ENCODE results near the gene PPA1. TPM values are rescaled to one million over a fixed set of nuclear protein-coding genes. Genes with fewer than 3 reads are reported as not detected.

The PPA1 gene
- total and polyA plus RNA-seq, 2 of the 4 experiments (the other 2 are of a cell fraction): 78.6 to 102 TPM

- BruUV-seq (replicated peaks): no TSS peak
- Histone ChIP-seq H2BK15ac (ENCODE audit: low read depth, low read length) (no peak overlapping the region), H3K23ac (ENCODE audit: low read depth, low read length) (no peak overlapping the region), H4K8ac (ENCODE audit: low read depth in 2 of 2, low read length in 2 of 2) (no peak overlapping the region), H3K4me3 (ENCODE audit: insufficient read depth, low read depth, low read length) (no peak overlapping the region), H3K9me3 (ENCODE audit: control insufficient read depth, insufficient read depth, low read length) (peaks cover 3% of the 10 kb centered on the region), H3K18ac (ENCODE audit: low read depth, low read length) (no peak overlapping the region), H4K91ac (ENCODE audit: insufficient read depth, low read depth, low read length) (no peak overlapping the region), H3K79me1 (ENCODE audit: low read depth in 1 of 2, low read length in 2 of 2) (no peaks in the 10 kb centered on the region), H3K4me1 (ENCODE audit: control insufficient read depth, insufficient read depth, low read length) (0 out of 2 replicates have a peak, but pooled peaks cover 2% of the 10 kb centered on the region), H3K36me3 (ENCODE audit: control insufficient read depth, insufficient read depth, low read length) (no peaks in the 10 kb centered on the region), H3K14ac (replicated peaks; ENCODE audit: low read depth, low read length) (no peak overlapping the region), H2AFZ (replicated peaks; ENCODE audit: low read length, poor library complexity) (no peak overlapping the region), H3K9ac (ENCODE audit: low read depth, low read length) (no peak overlapping the region), H4K5ac (ENCODE audit: low read depth, low read length) (no peak overlapping the region), H3K56ac (ENCODE audit: extremely low read depth, insufficient read depth, low read length) (no peak overlapping the region), H3K9me1 (ENCODE audit: insufficient read depth, low read length) (no peaks in the 10 kb centered on the region), H3K4me2 (ENCODE audit: low read depth, low read length) (no peak overlapping the region), H2BK120ac (ENCODE audit: low read depth, low read length) (no peak overlapping the region), H2AK9ac (replicated peaks; ENCODE audit: low read depth, low read length, poor library complexity) (no peak overlapping the region), H3K4ac (ENCODE audit: low read depth, low read length) (no peak overlapping the region), H2BK5ac (ENCODE audit: low read depth, low read length, poor library complexity, severe bottlenecking) (no peak overlapping the region), H2AK5ac (ENCODE audit: low read depth, low read length) (no peak overlapping the region), H4K20me1 (ENCODE audit: insufficient read depth, low read length) (no peaks in the 10 kb centered on the region; the same call in 1 of the 2 replicates), H2BK20ac (ENCODE audit: low read depth, low read length) (no peak overlapping the region), H3K27ac (ENCODE audit: insufficient read depth, low read length) (no peak overlapping the region), H3K27me3 (ENCODE audit: control insufficient read depth, insufficient read depth, low read length) (peaks cover 23% of the 10 kb centered on the region)
- WGBS, 2 experiments (ENCODE audit: extremely low coverage in 2 of 2, insufficient read length in 1 of 2): no CpG with 5 or more reads among the region's 3 CpGs
- ATAC-seq (ENCODE audit: low read depth) (no peak), DNase-seq (no peak)
- dilution Hi-C loops (cut with HindIII; ENCODE audit: low sequenced_read_pairs, unreplicated experiment) (no loop called here), intact Hi-C loops (cut with micrococcal nuclease) (no loop called here), in situ Hi-C loops (cut with MboI; ENCODE audit: low sequenced_read_pairs) (no loop called here)
- CTCF ChIA-PET: interaction anchor here (0.6 kb wide), 1 partner anchor 125 kb away, joined by 4 read pairs; no protein-coding TSS in a partner anchor
- TF ChIP-seq NFE2L2 (IDR thresholded peaks at IDR 0.05; ENCODE audit: low read depth, low read length): no peak
- no peak for TF ChIP-seq RAD21 (IDR thresholded peaks at IDR 0.05; ENCODE audit: low read length)
- no peak for TF ChIP-seq MXI1 (IDR thresholded peaks at IDR 0.05; ENCODE audit: borderline replicate concordance, low read depth, low read length)
- no peak for TF ChIP-seq CTCF (conservative IDR thresholded peaks at IDR 0.05; ENCODE audit: low read depth, low read length)
- TF ChIP-seq, protein P1, sequence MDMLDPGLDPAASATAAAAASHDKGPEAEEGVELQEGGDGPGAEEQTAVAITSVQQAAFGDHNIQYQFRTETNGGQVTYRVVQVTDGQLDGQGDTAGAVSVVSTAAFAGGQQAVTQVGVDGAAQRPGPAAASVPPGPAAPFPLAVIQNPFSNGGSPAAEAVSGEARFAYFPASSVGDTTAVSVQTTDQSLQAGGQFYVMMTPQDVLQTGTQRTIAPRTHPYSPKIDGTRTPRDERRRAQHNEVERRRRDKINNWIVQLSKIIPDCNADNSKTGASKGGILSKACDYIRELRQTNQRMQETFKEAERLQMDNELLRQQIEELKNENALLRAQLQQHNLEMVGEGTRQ (IDR thresholded peaks at IDR 0.05; ENCODE audit: low read depth, low read length): no peak
- no peak for TF ChIP-seq ELK1 (IDR thresholded peaks at IDR 0.05; ENCODE audit: borderline replicate concordance, low read depth, low read length)
- no peak for TF ChIP-seq FOS (IDR thresholded peaks at IDR 0.05; ENCODE audit: low read depth, low read length)
- TF ChIP-seq MAFK (IDR thresholded peaks at IDR 0.05; ENCODE audit: low read depth, low read length): no peak
- no peak for TF ChIP-seq CHD1 (IDR thresholded peaks at IDR 0.05; ENCODE audit: low read depth, low read length)
- TF ChIP-seq CEBPB (IDR thresholded peaks at IDR 0.05; ENCODE audit: low read depth, low read length): no peak
- no peak for TF ChIP-seq MAZ (IDR thresholded peaks at IDR 0.05; ENCODE audit: borderline replicate concordance, low read depth, low read length)
- no peak for TF ChIP-seq RFX5 (IDR thresholded peaks at IDR 0.05; ENCODE audit: low read depth, low read length)
- TF ChIP-seq RCOR1 (IDR thresholded peaks at IDR 0.05; ENCODE audit: insufficient replicate concordance, low read length): no peak
- TF ChIP-seq BHLHE40 (IDR thresholded peaks at IDR 0.05; ENCODE audit: low read depth, low read length): no peak
- TF ChIP-seq SMC3 (IDR thresholded peaks at IDR 0.05; ENCODE audit: low read depth, low read length): no peak
- POLR2A ChIA-PET (ENCODE audit: unreplicated experiment): no interaction called here
Observed at GRCh38 chr10:70277396-70278030, 44.3 kb upstream of the PPA1 start.

All from IMR-90 (cell line).